ENCODE results near the gene ATP2B3.
"Not testable (repeated sequence)": the region's sequence is repeated elsewhere in the genome, so short reads cannot be mapped to it uniquely, and the experiment has no call there.

The ATP2B3 gene

DNA sequence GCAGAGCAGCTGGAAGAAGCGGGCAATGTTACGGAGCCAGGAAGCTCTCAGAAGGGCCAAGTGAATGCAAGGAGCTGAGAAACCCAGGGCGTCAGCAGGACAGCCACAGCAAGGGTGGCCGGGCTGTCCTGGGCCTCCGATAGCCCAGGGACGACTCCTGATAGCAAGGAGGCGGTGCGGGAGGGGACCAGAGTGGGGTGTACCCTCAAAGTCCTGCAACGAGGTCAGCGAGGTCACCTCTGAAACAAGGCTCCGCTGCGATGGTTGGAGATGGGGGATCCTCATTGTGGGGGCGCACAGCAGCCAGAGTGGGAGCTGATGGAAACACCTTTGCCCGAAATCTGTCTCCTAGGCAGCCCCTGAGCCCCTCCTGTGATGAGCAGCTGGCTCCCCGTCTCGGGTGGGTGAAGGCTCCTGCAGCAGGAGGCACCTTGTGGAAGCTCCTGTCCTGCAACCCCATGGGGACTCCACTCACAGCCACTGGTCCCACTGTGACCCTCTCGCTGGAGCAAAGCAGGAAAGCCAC is 85.8 kb downstream of the ATP2B3 start:
- Histone ChIP-seq H3K9ac (ENCODE audit: low read length in 2 of 2) (no peak overlapping the region), H3K9me3 (ENCODE audit: control insufficient read depth in 2 of 2, low read length in 2 of 2) (no peaks in the 10 kb centered on the region), H3K27ac (ENCODE audit: low read length) (no peak overlapping the region), H3K4me3 (ENCODE audit: low read length in 2 of 2) (no peak overlapping the region), H3K36me3 (ENCODE audit: control insufficient read depth in 2 of 2, insufficient read depth in 2 of 2, low read length in 2 of 2) (no peaks in the 10 kb centered on the region), H3K27me3 (ENCODE audit: control insufficient read depth in 1 of 2, insufficient read depth in 2 of 2, low read length in 2 of 2) (peaks cover 0 to 12% of the 10 kb centered on the region in 2 donors), H3K4me1 (ENCODE audit: control insufficient read depth, insufficient read depth, low read length) (peaks cover 12% of the 10 kb centered on the region)

- Histone ChIP-seq H3K4me1 (ENCODE audit: control insufficient read depth, insufficient read depth, low read length) (peaks cover 15% of the 10 kb centered on the region), H3K27me3 (ENCODE audit: control insufficient read depth in 1 of 2, insufficient read depth in 2 of 2, low read length in 2 of 2) (peaks cover 0 to 12% of the 10 kb centered on the region in 2 donors)
- not testable (repeated sequence) for H3K4me3 ChIP-seq (ENCODE audit: low read length in 2 of 2); H3K36me3 ChIP-seq (ENCODE audit: control insufficient read depth in 2 of 2, insufficient read depth in 2 of 2, low read length in 2 of 2); H3K9me3 ChIP-seq (ENCODE audit: control insufficient read depth in 2 of 2, low read length in 2 of 2); H3K27ac ChIP-seq (ENCODE audit: low read length); H3K9ac ChIP-seq (ENCODE audit: low read length in 2 of 2)
Measured at GRCh38 chrX:153604666-153605380, 87.4 kb downstream of the ATP2B3 start.

DNA sequence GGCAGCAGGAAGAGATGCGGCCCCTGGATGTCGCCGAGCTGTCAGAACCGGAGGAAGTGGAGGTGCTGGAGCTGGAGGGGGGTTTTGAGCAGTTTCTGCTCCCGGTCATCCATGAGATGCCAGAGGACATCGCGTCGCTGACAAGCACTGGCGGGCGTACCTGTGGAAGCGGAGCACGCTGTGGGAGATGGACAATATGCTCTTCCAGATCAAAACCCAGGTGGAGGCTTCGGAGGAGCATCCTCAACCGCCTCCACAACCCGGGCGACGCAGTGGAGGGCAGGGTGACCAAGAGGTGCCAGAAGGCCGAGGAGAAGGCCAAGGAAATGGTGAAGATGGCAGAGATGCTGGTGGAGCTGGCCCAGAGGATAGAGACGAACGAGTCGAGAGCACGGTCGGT is 89.1 kb downstream of the ATP2B3 start:
- Histone ChIP-seq H3K9ac (ENCODE audit: low read length in 2 of 2) (no peak overlapping the region), H3K27ac (ENCODE audit: low read length) (no peak overlapping the region), H3K36me3 (ENCODE audit: control insufficient read depth in 2 of 2, insufficient read depth in 2 of 2, low read length in 2 of 2) (no peaks in the 10 kb centered on the region), H3K4me1 (ENCODE audit: control insufficient read depth, insufficient read depth, low read length) (peaks cover 12% of the 10 kb centered on the region), H3K9me3 (ENCODE audit: control insufficient read depth in 2 of 2, low read length in 2 of 2) (no peaks in the 10 kb centered on the region), H3K27me3 (ENCODE audit: control insufficient read depth in 1 of 2, insufficient read depth in 2 of 2, low read length in 2 of 2) (peaks cover 0 to 13% of the 10 kb centered on the region in 2 donors), H3K4me3 (ENCODE audit: low read length in 2 of 2) (no peak overlapping the region)

- H3K27me3 ChIP-seq (ENCODE audit: control insufficient read depth in 1 of 2, insufficient read depth in 2 of 2, low read length in 2 of 2), result peaks cover 0 to 17% of the 10 kb centered on the region in 2 donors
- no peak overlapping the region for H3K4me3 ChIP-seq (ENCODE audit: low read length in 2 of 2)
- H3K36me3 ChIP-seq (ENCODE audit: control insufficient read depth in 2 of 2, insufficient read depth in 2 of 2, low read length in 2 of 2), result no peaks in the 10 kb centered on the region
- no peaks in the 10 kb centered on the region for H3K9me3 ChIP-seq (ENCODE audit: control insufficient read depth in 2 of 2, low read length in 2 of 2)
- no peak overlapping the region for H3K27ac ChIP-seq (ENCODE audit: low read length)
- H3K4me1 ChIP-seq (ENCODE audit: control insufficient read depth, insufficient read depth, low read length), result peaks cover 12% of the 10 kb centered on the region
- no peak overlapping the region for H3K9ac ChIP-seq (ENCODE audit: low read length in 2 of 2)
Measured at GRCh38 chrX:153608376-153608775, 90.9 kb downstream of the ATP2B3 start.

DNA sequence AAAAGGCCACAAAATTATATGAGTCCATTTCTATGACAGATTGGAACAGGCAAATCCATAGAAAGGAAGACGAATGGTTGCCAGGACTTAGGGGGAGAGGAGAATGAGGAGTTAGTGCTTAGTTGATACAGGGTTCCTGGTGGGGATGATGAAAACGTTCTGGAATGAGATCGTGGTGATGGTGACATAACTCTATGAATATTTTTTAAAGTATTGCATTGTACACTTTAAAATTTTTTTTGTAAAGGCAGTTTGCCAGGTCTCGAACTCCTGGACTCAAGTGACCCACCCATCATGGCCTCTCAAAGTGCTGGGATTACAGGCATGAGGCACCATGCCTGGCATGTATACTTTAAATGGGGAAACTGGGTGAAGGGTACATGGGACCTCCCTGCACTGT is 91.4 kb downstream of the ATP2B3 start:
- peaks cover 12% of the 10 kb centered on the region for H3K4me1 ChIP-seq (ENCODE audit: control insufficient read depth, insufficient read depth, low read length)
- H3K36me3 ChIP-seq (ENCODE audit: control insufficient read depth in 2 of 2, insufficient read depth in 2 of 2, low read length in 2 of 2), result no peaks in the 10 kb centered on the region
- no peak overlapping the region for H3K4me3 ChIP-seq (ENCODE audit: low read length in 2 of 2)
- H3K27ac ChIP-seq (ENCODE audit: low read length), result no peak overlapping the region
- H3K9me3 ChIP-seq (ENCODE audit: control insufficient read depth in 2 of 2, low read length in 2 of 2), result peaks cover 0 to 1% of the 10 kb centered on the region in 2 donors
- peaks cover 0 to 15% of the 10 kb centered on the region in 2 donors for H3K27me3 ChIP-seq (ENCODE audit: control insufficient read depth in 1 of 2, insufficient read depth in 2 of 2, low read length in 2 of 2)
- H3K9ac ChIP-seq (ENCODE audit: low read length in 2 of 2), result no peak overlapping the region

- H3K27ac ChIP-seq (ENCODE audit: low read length), result no peak overlapping the region
- peaks cover 0 to 2% of the 10 kb centered on the region in 2 donors for H3K9me3 ChIP-seq (ENCODE audit: control insufficient read depth in 2 of 2, low read length in 2 of 2)
- H3K27me3 ChIP-seq (ENCODE audit: control insufficient read depth in 1 of 2, insufficient read depth in 2 of 2, low read length in 2 of 2), result peaks cover 0 to 15% of the 10 kb centered on the region in 2 donors
- peak overlapping the region in 1 of 2 donors; percentile 15 for H3K9ac ChIP-seq (ENCODE audit: low read length in 2 of 2)
- peaks cover 12% of the 10 kb centered on the region for H3K4me1 ChIP-seq (ENCODE audit: control insufficient read depth, insufficient read depth, low read length)
- H3K4me3 ChIP-seq (ENCODE audit: low read length in 2 of 2), result peak overlapping the region; percentile 43 to 57
- H3K36me3 ChIP-seq (ENCODE audit: control insufficient read depth in 2 of 2, insufficient read depth in 2 of 2, low read length in 2 of 2), result no peaks in the 10 kb centered on the region
Measured at GRCh38 chrX:153609917-153610835, 92.7 kb downstream of the ATP2B3 start.

DNA sequence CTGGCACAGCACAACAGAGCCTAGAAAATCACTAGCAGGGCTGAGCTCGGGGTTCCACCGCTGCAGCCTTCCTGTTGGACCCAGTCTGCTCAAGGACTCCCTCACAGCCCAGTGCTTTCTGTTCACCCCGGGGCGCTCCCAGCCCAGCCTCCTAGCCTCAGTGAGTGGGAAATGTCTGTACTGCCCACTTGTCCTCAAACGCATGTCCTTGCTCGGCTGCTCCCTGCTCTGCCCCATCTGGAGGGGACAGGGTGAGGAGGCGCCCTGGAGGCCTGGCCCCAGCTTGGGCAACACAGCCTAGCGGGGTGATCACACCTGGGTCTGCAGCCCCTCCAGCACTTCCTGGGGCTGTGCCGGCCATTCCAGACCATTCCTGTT is 93.4 kb downstream of the ATP2B3 start:
- no peaks in the 10 kb centered on the region for H3K36me3 ChIP-seq (ENCODE audit: control insufficient read depth in 2 of 2, insufficient read depth in 2 of 2, low read length in 2 of 2)
- no peak overlapping the region for H3K4me3 ChIP-seq (ENCODE audit: low read length in 2 of 2)
- peaks cover 12% of the 10 kb centered on the region for H3K4me1 ChIP-seq (ENCODE audit: control insufficient read depth, insufficient read depth, low read length)
- H3K27ac ChIP-seq (ENCODE audit: low read length), result no peak overlapping the region
- no peak overlapping the region for H3K9ac ChIP-seq (ENCODE audit: low read length in 2 of 2)
- H3K27me3 ChIP-seq (ENCODE audit: control insufficient read depth in 1 of 2, insufficient read depth in 2 of 2, low read length in 2 of 2), result peaks cover 0 to 15% of the 10 kb centered on the region in 2 donors
- peaks cover 0 to 2% of the 10 kb centered on the region in 2 donors for H3K9me3 ChIP-seq (ENCODE audit: control insufficient read depth in 2 of 2, low read length in 2 of 2)

- H3K9me3 ChIP-seq (ENCODE audit: control insufficient read depth in 2 of 2, low read length in 2 of 2), result peaks cover 0 to 2% of the 10 kb centered on the region in 2 donors
- H3K27ac ChIP-seq (ENCODE audit: low read length), result no peak overlapping the region
- no peak overlapping the region for H3K4me3 ChIP-seq (ENCODE audit: low read length in 2 of 2)
- H3K4me1 ChIP-seq (ENCODE audit: control insufficient read depth, insufficient read depth, low read length), result peaks cover 12% of the 10 kb centered on the region
- H3K27me3 ChIP-seq (ENCODE audit: control insufficient read depth in 1 of 2, insufficient read depth in 2 of 2, low read length in 2 of 2), result peaks cover 0 to 20% of the 10 kb centered on the region in 2 donors
- H3K36me3 ChIP-seq (ENCODE audit: control insufficient read depth in 2 of 2, insufficient read depth in 2 of 2, low read length in 2 of 2), result no peaks in the 10 kb centered on the region
- no peak overlapping the region for H3K9ac ChIP-seq (ENCODE audit: low read length in 2 of 2)
Measured at GRCh38 chrX:153611298-153612095, 94.1 kb downstream of the ATP2B3 start.

DNA sequence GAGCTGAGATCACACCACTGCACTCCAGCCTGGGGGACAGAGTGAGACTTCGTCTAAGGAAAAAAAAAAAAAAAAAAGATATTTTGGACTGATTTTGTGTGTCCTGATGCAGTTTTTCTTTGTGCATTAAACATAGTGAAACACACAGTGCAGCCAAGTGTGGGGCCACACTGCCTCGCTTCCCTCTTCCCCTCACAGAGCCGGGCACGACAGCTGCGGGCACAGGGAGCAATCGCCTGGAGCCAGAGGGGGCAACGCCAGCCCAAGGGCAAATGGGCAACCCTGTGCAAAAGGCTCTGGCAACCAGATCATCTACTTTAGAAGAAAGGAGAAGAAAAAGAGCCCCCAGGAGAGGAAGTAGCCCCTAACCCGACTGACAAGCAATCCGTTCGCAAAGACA is 95.0 kb downstream of the ATP2B3 start:
- H3K9me3 ChIP-seq (ENCODE audit: control insufficient read depth in 2 of 2, low read length in 2 of 2), result peaks cover 0 to 2% of the 10 kb centered on the region in 2 donors
- no peak overlapping the region for H3K4me3 ChIP-seq (ENCODE audit: low read length in 2 of 2)
- peaks cover 12% of the 10 kb centered on the region for H3K4me1 ChIP-seq (ENCODE audit: control insufficient read depth, insufficient read depth, low read length)
- no peaks in the 10 kb centered on the region for H3K36me3 ChIP-seq (ENCODE audit: control insufficient read depth in 2 of 2, insufficient read depth in 2 of 2, low read length in 2 of 2)
- no peak overlapping the region for H3K9ac ChIP-seq (ENCODE audit: low read length in 2 of 2)
- no peak overlapping the region for H3K27ac ChIP-seq (ENCODE audit: low read length)
- H3K27me3 ChIP-seq (ENCODE audit: control insufficient read depth in 1 of 2, insufficient read depth in 2 of 2, low read length in 2 of 2), result peaks cover 0 to 21% of the 10 kb centered on the region in 2 donors

GRCh38 chrX:153614818-153615217 is 97.4 kb downstream of the ATP2B3 start:
- H3K27me3 ChIP-seq (ENCODE audit: control insufficient read depth in 1 of 2, insufficient read depth in 2 of 2, low read length in 2 of 2), result peaks cover 0 to 21% of the 10 kb centered on the region in 2 donors
- H3K36me3 ChIP-seq (ENCODE audit: control insufficient read depth in 2 of 2, insufficient read depth in 2 of 2, low read length in 2 of 2), result no peaks in the 10 kb centered on the region

More at GRCh38 chrX:153614818-153615217, 97.4 kb downstream of the ATP2B3 start:
- Histone ChIP-seq H3K4me1 (ENCODE audit: control insufficient read depth, insufficient read depth, low read length) (peaks cover 7% of the 10 kb centered on the region), H3K9me3 (ENCODE audit: control insufficient read depth in 2 of 2, low read length in 2 of 2) (peaks cover 0 to 2% of the 10 kb centered on the region in 2 donors), H3K9ac (ENCODE audit: low read length in 2 of 2) (no peak overlapping the region), H3K27ac (ENCODE audit: low read length) (no peak overlapping the region), H3K4me3 (ENCODE audit: low read length in 2 of 2) (no peak overlapping the region)
